Gastrocnemius medialis (tissue), 4 donors: Measurements from ENCODE around the gene MYO1F. TPM values are rescaled to one million over a fixed set of nuclear protein-coding genes. Genes with fewer than 3 reads are reported as not detected.

Experiments used
- ATAC-seq, 2 donors: fragments of 150-250 bp; one replicate each; pipeline ENCODE4 v1.9.1; 2016
- DNase-seq, 2 donors: peaks; one replicate each; pipeline ENCODE4 v3.0.0-alpha.2; 2019
- H3K27ac ChIP-seq, 4 donors: fragments of 200-600 bp; sonication (generic); 1 replicate in 1 of 4; 2 replicates in 3 of 4; pipeline ENCODE4 v1.5.1; 2016 to 2018; ENCODE audit warnings: mild to moderate bottlenecking in 2 of 4, moderate library complexity in 1 of 4
- H3K27me3 ChIP-seq, 3 donors: fragments of 200-600 bp; sonication (generic) in 2 of 3; 1 replicate in 1 of 3; 2 replicates in 2 of 3; pipeline versions ENCODE4 v1.5.1 to v1.6.0; 2016 to 2019; ENCODE audit warnings: mild to moderate bottlenecking in 1 of 3, moderate library complexity in 1 of 3
- H3K36me3 ChIP-seq, 2 donors: fragments of 200-600 bp; sonication (generic) in 1 of 2; one replicate each; pipeline ENCODE4 v1.5.1; 2017 to 2018
- H3K4me1 ChIP-seq, 2 donors: fragments of 200-600 bp; sonication (generic) in 1 of 2; one replicate each; pipeline ENCODE4 v1.5.1; 2016 to 2017; ENCODE audit warnings: mild to moderate bottlenecking in 2 of 2
- H3K4me3 ChIP-seq, 4 donors: fragments of 200-600 bp; sonication (generic) in 3 of 4; 1 replicate in 1 of 4; 2 replicates in 3 of 4; pipeline ENCODE4 v1.5.1; 2016 to 2019; ENCODE audit warnings: mild to moderate bottlenecking in 2 of 4
- H3K9me3 ChIP-seq, 3 donors: fragments of 200-600 bp; sonication (generic) in 2 of 3; 1 replicate in 1 of 3; 2 replicates in 2 of 3; pipeline ENCODE4 v1.5.1; 2016 to 2019
- POLR2A ChIP-seq, 2 donors: fragments of 450-650 bp; IDR thresholded peaks; one replicate each; pipeline ENCODE4 v1.6.1; 2017; ENCODE audit warnings: antibody characterized with exemption in 2 of 2, mild to moderate bottlenecking in 2 of 2, moderate library complexity in 2 of 2
- in situ Hi-C, 4 donors: fragments of 200-750 bp; cut with MboI; loops; one replicate each; pipeline versions ENCODE4 v1.15.0 to v1.8.0; 2017; ENCODE audit warnings: low sequenced_read_pairs in 4 of 4
- intact Hi-C: fragments of 100-400 bp; cut with DNase I; formaldehyde crosslinking; loops from one replicate; pipeline ENCODE4 v1.15.1; 2023; ENCODE audit warnings: low total_unique reads
- total RNA-seq, 4 donors: library from RNA; depleted of rRNA; stranded (reverse); fragments of >200 nt; gene quantifications; one replicate each; pipeline versions ENCODE4 v1.1.0 to v1.2.3, GENCODE V29; 2016
- TF ChIP-seq, protein P1 (sequence below), 5 experiments: fragments of 450-650 bp in 3 of 5; fragments of 200-600 bp in 2 of 5; sonication (generic) in 2 of 5; IDR thresholded peaks in 4 of 5; conservative IDR thresholded peaks in 1 of 5; 1 replicate in 4 of 5; 2 replicates in 1 of 5; pipeline ENCODE4 v1.5.1; 2016 to 2019; ENCODE audit warnings: antibody characterized with exemption in 5 of 5, mild to moderate bottlenecking in 3 of 5, moderate library complexity in 3 of 5

Gene MYO1F
- total RNA-seq, 4 donors from 2014 or later, result 0.24 to 4.0 (median 1.8) TPM

DNA sequence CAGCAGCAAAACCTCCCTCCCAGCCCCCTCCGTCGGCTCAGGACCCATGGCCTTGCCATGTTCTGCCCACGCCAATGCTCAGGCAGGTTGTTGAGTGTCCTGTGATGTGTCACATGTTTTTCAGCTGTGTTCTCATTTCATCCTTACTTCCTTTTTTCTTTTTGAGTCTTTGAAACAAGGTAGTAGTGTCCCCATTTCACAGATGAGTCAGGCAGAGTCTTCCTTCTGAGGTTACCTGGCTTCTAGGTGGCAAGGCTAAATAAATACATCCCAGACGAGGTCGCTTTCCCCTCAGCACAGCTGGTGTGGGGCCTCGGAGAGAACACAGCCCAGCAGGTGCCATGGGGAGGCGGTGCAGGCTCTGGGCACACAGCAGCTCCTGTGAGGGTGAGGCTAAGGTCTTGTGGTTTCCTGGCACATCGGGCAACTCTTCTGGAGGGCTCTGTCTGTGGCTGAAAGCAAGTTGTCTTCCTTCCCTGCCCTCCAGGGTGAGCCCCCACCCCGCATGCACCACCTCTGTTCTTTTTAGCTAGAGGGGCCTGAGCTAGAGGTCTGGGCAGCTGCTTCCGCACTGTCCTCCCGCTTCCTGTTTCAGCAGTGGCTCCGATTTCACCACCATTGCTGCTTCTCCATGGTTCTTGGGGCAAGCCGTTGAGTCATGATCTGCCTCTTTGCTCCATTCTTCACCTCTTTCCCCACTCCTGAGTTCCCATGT is 89.9 kb downstream of the MYO1F start:
- H3K4me3 ChIP-seq, result no peak overlapping the region
- in situ Hi-C loops, result no loop called here
- H3K9me3 ChIP-seq, result no peaks in the 10 kb centered on the region
- peaks cover 2 to 5% of the 10 kb centered on the region in 2 donors for H3K4me1 ChIP-seq
- TF ChIP-seq, protein P1, sequence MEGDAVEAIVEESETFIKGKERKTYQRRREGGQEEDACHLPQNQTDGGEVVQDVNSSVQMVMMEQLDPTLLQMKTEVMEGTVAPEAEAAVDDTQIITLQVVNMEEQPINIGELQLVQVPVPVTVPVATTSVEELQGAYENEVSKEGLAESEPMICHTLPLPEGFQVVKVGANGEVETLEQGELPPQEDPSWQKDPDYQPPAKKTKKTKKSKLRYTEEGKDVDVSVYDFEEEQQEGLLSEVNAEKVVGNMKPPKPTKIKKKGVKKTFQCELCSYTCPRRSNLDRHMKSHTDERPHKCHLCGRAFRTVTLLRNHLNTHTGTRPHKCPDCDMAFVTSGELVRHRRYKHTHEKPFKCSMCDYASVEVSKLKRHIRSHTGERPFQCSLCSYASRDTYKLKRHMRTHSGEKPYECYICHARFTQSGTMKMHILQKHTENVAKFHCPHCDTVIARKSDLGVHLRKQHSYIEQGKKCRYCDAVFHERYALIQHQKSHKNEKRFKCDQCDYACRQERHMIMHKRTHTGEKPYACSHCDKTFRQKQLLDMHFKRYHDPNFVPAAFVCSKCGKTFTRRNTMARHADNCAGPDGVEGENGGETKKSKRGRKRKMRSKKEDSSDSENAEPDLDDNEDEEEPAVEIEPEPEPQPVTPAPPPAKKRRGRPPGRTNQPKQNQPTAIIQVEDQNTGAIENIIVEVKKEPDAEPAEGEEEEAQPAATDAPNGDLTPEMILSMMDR (IDR thresholded peaks at IDR 0.05 in 4 of 5, conservative IDR thresholded peaks at IDR 0.05 in 1 of 5), result no peak
- TF ChIP-seq POLR2A (IDR thresholded peaks at IDR 0.05), result no peak
- H3K27me3 ChIP-seq, result no peaks in the 10 kb centered on the region
- H3K36me3 ChIP-seq, result peaks cover 0 to 67% of the 10 kb centered on the region in 2 donors
- H3K27ac ChIP-seq, result peak overlapping the region in 1 of 4 donors; percentile 12
- intact Hi-C loops, result no loop called here
- ATAC-seq (no peak), DNase-seq (peak in 1 of 2 donors; percentile 32)

DNA sequence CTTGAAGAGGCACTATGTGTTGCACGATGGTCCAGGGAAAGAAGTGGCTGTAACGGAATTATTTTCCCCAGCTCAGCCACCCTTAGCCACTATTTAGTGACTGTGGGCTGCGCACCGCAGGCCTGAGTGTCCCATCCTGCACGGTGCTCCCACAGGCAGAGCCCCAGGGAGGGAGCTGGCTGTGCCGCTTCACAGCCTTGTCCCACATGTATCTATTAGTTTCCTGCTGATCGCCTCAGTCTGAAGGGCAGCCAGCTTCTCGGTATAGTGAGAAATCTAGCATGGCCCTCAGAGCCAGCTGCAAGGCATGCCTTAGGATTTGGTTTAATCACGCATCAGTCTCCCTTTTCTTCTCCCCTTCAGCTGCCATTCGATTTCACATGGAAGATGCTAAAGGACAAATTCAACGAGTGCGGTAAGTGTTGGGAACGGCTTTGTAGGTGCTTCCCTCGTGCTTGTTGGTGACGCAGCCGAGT is 90.5 kb downstream of the MYO1F start:
- Histone ChIP-seq H3K4me1 (peaks cover 8% of the 10 kb centered on the region in 2 donors), H3K36me3 (peaks cover 0 to 67% of the 10 kb centered on the region in 2 donors), H3K27ac (peak overlapping the region in 1 of 4 donors; percentile 12), H3K9me3 (no peaks in the 10 kb centered on the region), H3K4me3 (no peak overlapping the region), H3K27me3 (no peaks in the 10 kb centered on the region)
- intact Hi-C loops (no loop called here), in situ Hi-C loops (no loop called here)
- ATAC-seq (no peak), DNase-seq (no peak)
- TF ChIP-seq, protein P1 (IDR thresholded peaks at IDR 0.05 in 4 of 5, conservative IDR thresholded peaks at IDR 0.05 in 1 of 5), result no peak
- TF ChIP-seq POLR2A (IDR thresholded peaks at IDR 0.05), result no peak

DNA sequence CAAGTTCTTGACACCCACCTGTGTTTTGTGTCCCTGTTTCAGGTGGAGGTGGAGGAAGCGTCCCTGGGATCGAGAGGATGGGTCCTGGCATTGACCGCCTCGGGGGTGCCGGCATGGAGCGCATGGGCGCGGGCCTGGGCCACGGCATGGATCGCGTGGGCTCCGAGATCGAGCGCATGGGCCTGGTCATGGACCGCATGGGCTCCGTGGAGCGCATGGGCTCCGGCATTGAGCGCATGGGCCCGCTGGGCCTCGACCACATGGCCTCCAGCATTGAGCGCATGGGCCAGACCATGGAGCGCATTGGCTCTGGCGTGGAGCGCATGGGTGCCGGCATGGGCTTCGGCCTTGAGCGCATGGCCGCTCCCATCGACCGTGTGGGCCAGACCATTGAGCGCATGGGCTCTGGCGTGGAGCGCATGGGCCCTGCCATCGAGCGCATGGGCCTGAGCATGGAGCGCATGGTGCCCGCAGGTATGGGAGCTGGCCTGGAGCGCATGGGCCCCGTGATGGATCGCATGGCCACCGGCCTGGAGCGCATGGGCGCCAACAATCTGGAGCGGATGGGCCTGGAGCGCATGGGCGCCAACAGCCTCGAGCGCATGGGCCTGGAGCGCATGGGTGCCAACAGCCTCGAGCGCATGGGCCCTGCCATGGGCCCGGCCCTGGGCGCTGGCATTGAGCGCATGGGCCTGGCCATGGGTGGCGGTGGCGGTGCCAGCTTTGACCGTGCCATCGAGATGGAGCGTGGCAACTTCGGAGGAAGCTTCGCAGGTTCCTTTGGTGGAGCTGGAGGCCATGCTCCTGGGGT is 91.5 kb downstream of the MYO1F start:
- ATAC-seq, result no peak
- Histone ChIP-seq H3K27me3 (no peaks in the 10 kb centered on the region), H3K9me3 (no peaks in the 10 kb centered on the region), H3K36me3 (peaks cover 0 to 67% of the 10 kb centered on the region in 2 donors), H3K4me3 (no peak overlapping the region), H3K27ac (no peak overlapping the region), H3K4me1 (peaks cover 16 to 17% of the 10 kb centered on the region in 2 donors)
- TF ChIP-seq, protein P1 (IDR thresholded peaks at IDR 0.05 in 4 of 5, conservative IDR thresholded peaks at IDR 0.05 in 1 of 5), result no peak
- TF ChIP-seq POLR2A (IDR thresholded peaks at IDR 0.05), result no peak
- no peak for DNase-seq
- in situ Hi-C loops, result no loop called here
- intact Hi-C loops, result no loop called here

DNA sequence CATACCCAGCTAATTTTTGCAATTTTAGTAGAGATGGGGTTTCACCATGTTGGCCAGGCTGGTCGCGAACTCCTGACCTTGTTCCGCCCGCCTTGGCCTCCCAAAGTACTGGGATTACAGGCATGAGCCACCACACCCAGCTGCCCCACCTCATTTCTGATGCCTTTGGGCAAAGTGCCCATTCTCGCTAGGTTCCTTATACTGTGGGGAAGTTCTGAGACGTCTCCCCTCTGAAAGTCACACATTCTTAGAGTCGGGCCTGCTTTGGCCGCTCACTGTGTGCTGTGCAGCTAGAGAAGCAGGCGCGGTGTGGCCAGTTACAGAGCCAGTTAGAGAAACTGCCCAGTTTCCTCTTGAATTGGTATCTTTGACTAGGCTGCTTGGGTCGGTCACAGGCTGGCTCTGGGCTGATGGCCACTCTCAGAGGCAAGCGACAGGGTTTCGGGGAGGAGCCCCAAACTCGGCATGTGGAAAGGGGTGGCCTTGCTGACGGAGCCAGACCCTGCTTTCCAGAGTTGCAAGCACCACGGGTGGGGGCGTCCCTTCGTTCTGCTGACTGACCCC is 92.8 kb downstream of the MYO1F start:
- no peak for TF ChIP-seq POLR2A (IDR thresholded peaks at IDR 0.05)
- TF ChIP-seq, protein P1 (IDR thresholded peaks at IDR 0.05 in 4 of 5, conservative IDR thresholded peaks at IDR 0.05 in 1 of 5), result no peak
- intact Hi-C loops (no loop called here), in situ Hi-C loops (no loop called here)
- Histone ChIP-seq H3K4me1 (peaks cover 18 to 19% of the 10 kb centered on the region in 2 donors), H3K27me3 (no peaks in the 10 kb centered on the region), H3K4me3 (no peak overlapping the region), H3K27ac (no peak overlapping the region), H3K9me3 (no peaks in the 10 kb centered on the region), H3K36me3 (peaks cover 0 to 64% of the 10 kb centered on the region in 2 donors)
- DNase-seq (peak; percentile 24 to 56), ATAC-seq (no peak)
